KBM-7 (cell line): ENCODE data around the gene EVI2A.
A peak's percentile ranks its signal among the peaks of the same experiment; 100 is the strongest.
"Not testable (repeated sequence)": the region's sequence is repeated elsewhere in the genome, so short reads cannot be mapped to it uniquely, and the experiment has no call there.

Experiments
- DNase-seq: peaks from one replicate; pipeline ENCODE4 v3.0.0-alpha.2; 2015
- in situ Hi-C: fragments of 300-500 bp; cut with MboI; formaldehyde crosslinking; loops from 2 replicates; pipeline ENCODE4 v1.14.3; 2020; ENCODE audit warnings: low sequenced_read_pairs, low pct_unique_long_range_greater_than_20kb, mixed read lengths

The EVI2A gene

DNA sequence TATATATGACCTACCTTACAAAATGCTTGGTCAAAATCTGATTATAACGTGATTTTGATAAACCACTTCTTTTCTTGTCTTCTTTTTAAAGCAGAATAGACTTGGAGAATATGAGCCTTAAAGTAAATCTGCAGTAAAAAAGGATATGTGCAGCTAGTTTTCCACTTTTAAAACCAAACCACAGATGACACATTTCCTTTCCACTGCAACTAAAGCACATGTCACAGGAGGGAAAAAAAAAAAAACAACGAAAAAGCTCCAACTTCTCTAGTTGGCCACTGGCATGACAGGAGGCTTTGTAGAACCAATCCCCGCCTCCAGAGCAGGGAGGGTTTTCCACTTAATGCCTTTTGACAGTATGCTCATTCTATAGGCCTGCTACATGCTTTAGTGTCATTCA is at the start of gene EVI2A:
EVI2A (minus strand) TSS at position 142 of the 400 bp plus-strand sequence. CDS start 2,609 bp downstream, outside the sequence.
- in situ Hi-C loops = loop anchor here (25.0 kb wide), 1 partner anchor 109 kb away; no protein-coding TSS in a partner anchor
- DNase-seq = peak; percentile 96

DNA sequence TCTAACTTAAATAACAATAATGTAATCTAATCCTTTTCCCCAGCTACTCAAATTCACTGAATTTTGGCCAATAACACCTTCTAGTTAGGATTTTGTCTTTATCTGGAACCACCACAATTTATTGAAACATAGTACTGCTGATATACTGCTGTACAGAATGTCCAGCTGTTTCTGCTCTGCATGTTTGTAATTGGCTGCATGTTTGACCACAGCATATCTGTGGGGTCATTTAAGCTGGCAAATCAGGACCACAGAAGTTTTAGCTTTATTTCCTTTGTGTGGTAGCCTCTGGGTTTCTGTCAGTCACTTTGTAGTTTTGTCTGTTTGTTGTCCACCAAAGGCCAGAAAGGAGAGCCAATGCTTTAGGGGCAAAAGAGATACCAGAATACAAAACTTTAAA is 47.8 kb upstream of the EVI2A start:
- in situ Hi-C loops = no loop called here
- no peak for DNase-seq

GRCh38 chr17:31366088-31366487 is 44.7 kb upstream of the EVI2A start:
- in situ Hi-C loops = no loop called here
- DNase-seq = no peak

DNA sequence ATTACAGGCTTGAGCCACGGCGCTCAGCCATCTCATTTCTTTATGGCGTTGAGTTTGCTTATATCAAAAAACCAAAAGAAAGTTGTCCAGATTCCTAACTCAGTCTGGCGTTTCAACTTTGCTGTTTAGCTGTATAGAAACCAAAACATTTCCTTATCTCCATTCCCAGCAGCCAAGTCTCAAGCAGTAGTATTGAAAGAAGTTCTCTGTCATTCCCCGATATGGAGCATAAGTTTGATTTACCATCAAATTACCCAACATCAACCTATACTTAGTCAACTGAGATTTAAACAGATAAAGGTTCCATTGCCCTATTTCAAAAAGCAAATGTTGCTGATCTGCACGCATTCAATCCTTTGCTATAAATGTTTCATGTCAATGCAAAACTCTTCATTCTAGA is 42.6 kb upstream of the EVI2A start:
- no peak for DNase-seq
- in situ Hi-C loops = no loop called here

DNA sequence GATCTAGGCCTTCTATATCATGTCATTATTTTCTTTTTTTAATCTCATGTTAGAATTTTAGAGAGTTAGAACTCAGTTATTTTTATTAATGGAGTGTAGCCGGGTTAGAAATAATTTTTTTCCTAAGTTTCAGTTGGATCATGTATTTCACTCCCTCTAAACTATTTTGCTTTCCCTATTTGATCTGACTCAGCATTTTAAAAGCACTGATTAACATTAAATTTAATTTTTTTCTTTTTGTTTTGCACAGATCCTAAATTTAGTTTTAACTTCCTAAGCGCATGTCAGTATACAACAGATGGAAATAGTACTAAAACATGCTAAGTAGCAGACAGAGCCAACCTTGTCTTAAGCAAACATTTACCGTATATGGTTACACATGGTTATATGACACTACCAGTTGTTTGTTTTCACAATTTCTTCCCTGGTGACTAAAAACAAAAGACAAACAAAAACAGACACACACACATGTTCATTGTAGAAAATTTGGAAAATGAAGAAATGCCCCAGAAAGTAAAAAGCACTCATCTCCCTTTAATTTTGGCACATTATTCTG is 36.5 kb upstream of the EVI2A start:
- DNase-seq = no peak
- in situ Hi-C loops = no loop called here

- DNase-seq = no peak
- in situ Hi-C loops = no loop called here
Observed at GRCh38 chr17:31357091-31357490, 35.7 kb upstream of the EVI2A start.

- in situ Hi-C loops = no loop called here
- DNase-seq = no peak
Observed at GRCh38 chr17:31355935-31356334, 34.5 kb upstream of the EVI2A start.

- in situ Hi-C loops = no loop called here
- DNase-seq = no peak
Observed at GRCh38 chr17:31349454-31349853, 28.0 kb upstream of the EVI2A start.

GRCh38 chr17:31345191-31345747 is 23.8 kb upstream of the EVI2A start:
- in situ Hi-C loops, DNase-seq: not testable (repeated sequence)

- no peak for DNase-seq
- in situ Hi-C loops = no loop called here
Observed at GRCh38 chr17:31339906-31340661, 18.7 kb upstream of the EVI2A start.

DNA sequence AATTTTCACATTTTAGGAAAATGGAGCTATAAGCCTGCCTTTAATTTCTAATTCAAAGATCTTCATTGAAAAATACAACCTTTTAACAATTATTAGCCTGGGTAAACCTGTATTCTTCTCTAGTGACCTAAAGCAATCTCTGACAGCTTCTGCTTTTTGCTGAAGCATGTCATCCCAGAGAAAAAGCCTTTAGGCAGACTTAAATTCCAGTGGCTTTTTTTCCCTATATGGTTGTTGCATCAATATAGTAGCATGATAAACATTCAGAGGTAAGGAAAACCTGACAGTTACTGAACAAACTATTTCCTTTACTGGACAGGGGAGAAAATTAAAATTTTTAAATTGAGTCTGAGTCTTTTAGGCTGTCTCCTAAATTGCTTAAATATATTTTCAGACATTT is 7.8 kb upstream of the EVI2A start:
- in situ Hi-C loops = no loop called here
- no peak for DNase-seq

- DNase-seq = no peak
- in situ Hi-C loops = no loop called here
Observed at GRCh38 chr17:31328160-31328535, 6.7 kb upstream of the EVI2A start.

DNA sequence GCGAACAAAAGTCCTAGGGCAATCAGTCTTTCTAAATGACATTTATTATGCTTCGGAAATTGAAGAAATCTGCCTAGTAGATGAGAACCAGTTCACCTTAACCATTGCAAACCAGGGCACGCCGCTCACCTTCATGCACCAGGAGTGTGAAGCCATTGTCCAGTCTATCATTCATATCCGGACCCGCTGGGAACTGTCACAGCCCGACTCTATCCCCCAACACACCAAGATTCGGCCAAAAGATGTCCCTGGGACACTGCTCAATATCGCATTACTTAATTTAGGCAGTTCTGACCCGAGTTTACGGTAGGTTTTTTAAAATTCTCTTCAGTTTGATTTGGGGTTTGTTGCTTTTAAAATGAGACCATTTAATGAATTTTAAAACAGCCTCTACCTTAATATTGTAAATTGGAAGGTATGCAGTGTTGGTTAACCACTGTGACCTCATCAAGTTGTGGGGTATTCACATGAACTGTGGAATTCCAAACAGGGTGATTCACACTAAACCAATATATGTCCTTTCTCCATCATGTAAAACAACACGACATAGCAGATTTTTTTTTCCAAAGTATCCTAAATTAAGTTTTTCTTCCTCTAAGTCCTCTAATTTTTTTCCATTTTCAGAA is 6.2 kb upstream of the EVI2A start:
- in situ Hi-C loops = no loop called here

GRCh38 chr17:31323551-31323950 is 2.1 kb upstream of the EVI2A start:
- DNase-seq = no peak
- in situ Hi-C loops = loop anchor here (25.0 kb wide), 1 partner anchor 111 kb away; no protein-coding TSS in a partner anchor

More for the DNA sequence above, 6.2 kb upstream of the EVI2A start:
- no peak for DNase-seq

DNA sequence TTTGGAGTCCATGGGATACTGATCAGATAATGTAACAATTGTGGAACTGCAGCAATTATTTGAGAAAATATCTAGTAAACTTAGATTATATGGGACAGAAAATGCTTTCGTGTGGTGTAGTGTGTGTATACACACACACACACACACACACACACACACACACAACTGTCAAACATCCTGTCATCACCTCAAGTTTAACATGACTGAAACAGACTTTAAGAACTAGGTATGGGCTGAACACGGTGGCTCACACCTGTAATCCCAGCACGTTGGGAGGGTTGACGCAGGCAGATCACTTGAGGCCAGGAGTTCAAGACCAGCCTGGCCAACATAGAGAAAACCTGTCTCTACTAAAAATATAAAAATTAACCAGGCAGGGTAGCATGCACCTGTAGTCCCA is 544 bp upstream of the EVI2A start:
- no peak for DNase-seq
- in situ Hi-C loops = loop anchor here (25.0 kb wide), 1 partner anchor 110 kb away; no protein-coding TSS in a partner anchor

DNA sequence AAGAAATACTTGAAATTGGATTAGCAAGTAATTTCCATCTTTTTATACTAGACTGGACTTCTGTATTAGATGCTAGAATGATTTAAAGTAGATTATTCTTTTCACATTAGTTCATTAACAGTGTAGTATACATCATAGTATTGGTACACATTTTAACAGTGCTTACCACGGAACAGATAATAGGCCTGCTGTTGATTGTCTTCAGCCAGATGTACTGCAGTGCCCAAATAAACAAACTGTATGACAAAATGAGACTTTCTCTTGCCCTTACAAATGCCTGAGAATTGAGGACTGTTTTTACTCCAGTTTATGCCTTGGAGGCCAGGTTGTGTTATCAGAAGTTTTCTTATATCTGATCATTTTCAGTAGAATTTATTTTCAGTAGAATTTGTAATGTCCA is 631 bp downstream of the EVI2A start:
- in situ Hi-C loops = loop anchor here (25.0 kb wide), 1 partner anchor 108 kb away; no protein-coding TSS in a partner anchor
- peak; percentile 44 for DNase-seq

DNA sequence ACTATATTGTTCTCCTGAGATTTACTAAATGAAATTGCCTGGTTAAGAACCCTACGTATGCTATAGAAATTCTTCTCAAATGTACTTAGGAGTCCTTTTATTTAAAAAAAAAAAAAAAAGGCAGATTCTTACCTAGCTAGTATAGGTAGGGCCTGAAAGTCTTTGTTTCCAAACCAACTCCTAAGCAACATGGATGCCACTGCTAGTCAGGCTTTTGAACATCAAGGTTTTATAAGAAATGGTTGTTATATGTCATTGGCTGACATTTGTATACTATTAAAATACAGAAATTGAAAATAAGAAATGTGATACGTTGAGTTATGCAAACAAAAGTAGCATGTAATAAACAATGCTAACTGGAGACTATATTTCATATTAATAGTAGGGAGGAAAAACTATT is 1.2 kb downstream of the EVI2A start:
- no peak for DNase-seq
- in situ Hi-C loops = loop anchor here (25.0 kb wide), 1 partner anchor 108 kb away; no protein-coding TSS in a partner anchor

- peak; percentile 79 for DNase-seq
- in situ Hi-C loops = loop anchor here (25.0 kb wide), 1 partner anchor 107 kb away; no protein-coding TSS in a partner anchor
Observed at GRCh38 chr17:31318851-31319661, 2.4 kb downstream of the EVI2A start.

- in situ Hi-C loops = loop anchor here (25.0 kb wide), 1 partner anchor 106 kb away; no protein-coding TSS in a partner anchor
- peak; percentile 79 for DNase-seq
Observed at GRCh38 chr17:31318298-31318801, 3.1 kb downstream of the EVI2A start.
